ENCODE data around the gene ZSWIM3.

ZSWIM3 gene

GRCh38 chr20:45919542-45920399 lies 62.4 kb downstream of the ZSWIM3 start:
- DNase-seq (ENCODE audit: insufficient read length) (no peak), FAIRE-seq (no peak)
- TF ChIP-seq POLR2A (IDR thresholded peaks at IDR 0.05; ENCODE audit: low read depth, low read length) (no peak), TAF1 (IDR thresholded peaks at IDR 0.05; ENCODE audit: borderline replicate concordance, low read depth, low read length) (no peak), POLR2AphosphoS5 (IDR thresholded peaks at IDR 0.05; ENCODE audit: low read depth, low read length) (no peak)

- TF ChIP-seq POLR2AphosphoS5 (IDR thresholded peaks at IDR 0.05; ENCODE audit: low read depth, low read length) (no peak), TAF1 (IDR thresholded peaks at IDR 0.05; ENCODE audit: borderline replicate concordance, low read depth, low read length) (no peak), POLR2A (IDR thresholded peaks at IDR 0.05; ENCODE audit: low read depth, low read length) (no peak)
Measured at GRCh38 chr20:45920462-45921336, 63.3 kb downstream of the ZSWIM3 start.

DNA sequence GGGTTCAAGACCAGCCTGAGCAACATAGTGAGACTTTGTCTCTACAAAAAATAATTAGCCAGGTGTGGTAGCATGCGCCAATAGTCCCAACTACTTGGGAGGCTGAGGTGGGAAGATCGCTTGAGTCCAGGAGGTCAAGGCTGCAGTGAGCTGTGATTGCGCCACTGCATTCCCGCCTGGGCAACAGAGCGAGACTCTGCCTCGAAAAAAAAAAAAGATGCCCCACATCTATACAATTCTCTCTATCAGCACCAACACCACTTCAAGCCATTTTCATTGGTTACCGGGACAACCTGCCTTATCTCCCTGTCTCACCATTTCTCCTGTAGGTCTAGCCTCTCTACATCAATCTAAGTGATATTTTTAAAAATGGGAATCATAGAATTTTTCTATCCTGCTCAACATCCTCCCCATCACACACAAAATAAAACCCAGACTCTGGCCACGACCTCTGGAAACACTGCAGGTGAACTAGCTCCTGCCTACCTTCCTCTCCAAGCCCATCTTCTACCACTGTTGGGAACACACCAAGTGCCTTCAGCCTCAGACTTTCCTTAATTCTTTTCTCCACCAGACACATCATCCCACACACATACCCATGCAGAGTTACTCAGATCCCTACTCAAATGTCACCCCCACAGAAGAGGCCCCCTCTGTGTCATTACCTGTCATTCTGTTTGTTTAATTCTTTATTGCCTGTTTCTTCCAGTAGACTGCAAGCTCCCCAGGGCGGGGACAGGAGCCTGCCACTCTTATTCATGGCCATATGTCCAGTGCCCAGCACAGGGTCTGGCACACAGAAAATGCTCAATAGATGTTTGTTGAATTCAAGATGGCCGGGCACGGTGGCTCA lies 64.1 kb downstream of the ZSWIM3 start:
- no peak for DNase-seq (ENCODE audit: insufficient read length)
- TF ChIP-seq TAF1 (IDR thresholded peaks at IDR 0.05; ENCODE audit: borderline replicate concordance, low read depth, low read length) (no peak), POLR2A (IDR thresholded peaks at IDR 0.05; ENCODE audit: low read depth, low read length) (no peak)
- no peak for FAIRE-seq

More at GRCh38 chr20:45920462-45921336, 63.3 kb downstream of the ZSWIM3 start:
- FAIRE-seq (no peak), DNase-seq (ENCODE audit: insufficient read length) (no peak)

GRCh38 chr20:45924391-45925261 lies 67.2 kb downstream of the ZSWIM3 start:
- TF ChIP-seq TAF1 (IDR thresholded peaks at IDR 0.05; ENCODE audit: borderline replicate concordance, low read depth, low read length) (no peak), POLR2AphosphoS5 (IDR thresholded peaks at IDR 0.05; ENCODE audit: low read depth, low read length) (no peak), POLR2A (IDR thresholded peaks at IDR 0.05; ENCODE audit: low read depth, low read length) (no peak)
- no peak for DNase-seq (ENCODE audit: insufficient read length)
- no peak for FAIRE-seq

DNA sequence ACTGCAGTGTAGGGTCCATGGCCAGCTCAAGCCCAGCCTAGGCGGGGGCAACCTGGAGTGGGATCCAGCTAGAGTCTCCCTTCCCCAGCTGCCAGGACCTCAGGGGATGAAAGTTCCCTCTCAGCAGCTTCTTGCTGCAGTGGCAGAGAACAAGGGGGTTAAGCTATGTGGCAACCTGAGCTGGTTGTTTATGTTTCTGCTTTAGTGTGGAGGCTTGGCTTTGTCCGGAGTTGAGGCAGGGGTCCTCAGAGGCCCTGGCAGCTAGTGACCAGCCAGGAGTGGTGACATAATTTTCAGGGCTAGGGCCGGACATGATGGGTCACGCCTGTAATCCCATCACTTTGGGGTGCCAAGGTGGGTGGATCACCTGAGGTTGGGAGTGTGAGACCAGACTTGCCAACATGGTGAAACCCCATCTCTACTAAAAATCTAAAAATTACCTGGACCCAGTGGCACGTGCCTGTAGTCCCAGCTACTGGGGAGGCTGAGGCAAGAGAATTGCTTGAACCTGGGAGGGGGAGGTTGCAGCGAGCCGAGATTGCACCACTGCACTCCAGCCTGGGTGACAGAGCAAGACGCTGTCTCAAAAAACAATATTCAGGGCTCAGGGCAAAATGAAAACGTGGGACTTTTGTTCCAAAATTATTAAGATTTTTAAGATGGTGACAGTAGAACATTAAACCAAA lies 68.5 kb downstream of the ZSWIM3 start:
- DNase-seq (ENCODE audit: insufficient read length) (no peak), FAIRE-seq (no peak)
- TF ChIP-seq POLR2AphosphoS5 (IDR thresholded peaks at IDR 0.05; ENCODE audit: low read depth, low read length): no peak
- TF ChIP-seq TAF1 (IDR thresholded peaks at IDR 0.05; ENCODE audit: borderline replicate concordance, low read depth, low read length): no peak
- TF ChIP-seq POLR2A (IDR thresholded peaks at IDR 0.05; ENCODE audit: low read depth, low read length): no peak

DNA sequence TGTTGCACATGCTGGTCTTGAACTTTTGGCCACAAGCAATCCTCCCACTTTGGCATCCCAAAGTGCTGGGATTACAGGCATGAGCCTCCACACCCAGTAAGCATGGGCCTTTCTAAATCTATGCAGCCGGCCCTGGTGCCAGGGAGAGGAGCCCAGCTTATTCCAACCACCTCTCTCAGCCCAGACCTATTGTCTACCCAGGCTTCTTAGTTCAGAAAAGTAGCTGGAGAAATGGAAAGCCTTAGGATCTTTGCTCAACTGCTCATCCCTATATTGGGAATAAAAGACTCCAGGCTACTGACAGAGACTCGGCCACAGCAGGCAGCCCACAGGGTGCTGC lies 69.3 kb downstream of the ZSWIM3 start:
- no peak for FAIRE-seq
- TF ChIP-seq POLR2AphosphoS5 (IDR thresholded peaks at IDR 0.05; ENCODE audit: low read depth, low read length) (no peak), TAF1 (IDR thresholded peaks at IDR 0.05; ENCODE audit: borderline replicate concordance, low read depth, low read length) (no peak), POLR2A (IDR thresholded peaks at IDR 0.05; ENCODE audit: low read depth, low read length) (no peak)
- DNase-seq (ENCODE audit: insufficient read length): no peak

- TF ChIP-seq POLR2A (IDR thresholded peaks at IDR 0.05; ENCODE audit: low read depth, low read length): no peak
- TF ChIP-seq TAF1 (IDR thresholded peaks at IDR 0.05; ENCODE audit: borderline replicate concordance, low read depth, low read length): no peak
- no peak for TF ChIP-seq POLR2AphosphoS5 (IDR thresholded peaks at IDR 0.05; ENCODE audit: low read depth, low read length)
- FAIRE-seq: no peak
- DNase-seq (ENCODE audit: insufficient read length): no peak
Measured at GRCh38 chr20:45927071-45927878, 69.9 kb downstream of the ZSWIM3 start.
